Inflammatory macrophage treated with lipopolysaccharide for 4 hours (primary cell): ENCODE results near the gene CCDC50.

Experiments used
- DNase-seq: peaks from one replicate; pipeline ENCODE4 v3.0.0-alpha.2; 2020

Gene CCDC50

GRCh38 chr3:191383124-191383523, 53.9 kb downstream of the CCDC50 start:
- no peak for DNase-seq

- no peak for DNase-seq
These were observed 55.9 kb downstream of the CCDC50 start for GRCh38 chr3:191385101-191385500.

GRCh38 chr3:191387441-191388077, 58.4 kb downstream of the CCDC50 start:
- DNase-seq, result no peak

GRCh38 chr3:191388823-191389222, 59.6 kb downstream of the CCDC50 start:
- DNase-seq, result no peak

- DNase-seq, result no peak
These were observed 61.4 kb downstream of the CCDC50 start for GRCh38 chr3:191390580-191390979.

GRCh38 chr3:191391861-191392808, 62.9 kb downstream of the CCDC50 start:
- no peak for DNase-seq

- no peak for DNase-seq
These were observed 64.0 kb downstream of the CCDC50 start for GRCh38 chr3:191393146-191393545.

GRCh38 chr3:191397771-191398170, 68.6 kb downstream of the CCDC50 start:
- DNase-seq, result no peak

- DNase-seq, result no peak
These were observed 69.4 kb downstream of the CCDC50 start for GRCh38 chr3:191398607-191399006.

GRCh38 chr3:191399918-191400317, 70.7 kb downstream of the CCDC50 start:
- DNase-seq, result no peak

- no peak for DNase-seq
These were observed 72.7 kb downstream of the CCDC50 start for GRCh38 chr3:191401775-191402357.

- no peak for DNase-seq
These were observed 80.7 kb downstream of the CCDC50 start for GRCh38 chr3:191409791-191410359.

GRCh38 chr3:191412759-191413158, 83.6 kb downstream of the CCDC50 start:
- DNase-seq, result no peak

- DNase-seq, result no peak
These were observed 85.1 kb downstream of the CCDC50 start for GRCh38 chr3:191414286-191414685.

GRCh38 chr3:191414732-191415131, 85.5 kb downstream of the CCDC50 start:
- no peak for DNase-seq

GRCh38 chr3:191415566-191415965, 86.4 kb downstream of the CCDC50 start:
- DNase-seq, result no peak

- DNase-seq, result no peak
These were observed 88.2 kb downstream of the CCDC50 start for GRCh38 chr3:191417457-191417729.

GRCh38 chr3:191420771-191421170, 91.6 kb downstream of the CCDC50 start:
- DNase-seq, result no peak

- no peak for DNase-seq
These were observed 95.7 kb downstream of the CCDC50 start for GRCh38 chr3:191424881-191425280.

- no peak for DNase-seq
These were observed 96.1 kb downstream of the CCDC50 start for GRCh38 chr3:191425322-191425734.

GRCh38 chr3:191426311-191426710, 97.1 kb downstream of the CCDC50 start:
- DNase-seq, result no peak

GRCh38 chr3:191428177-191428576, 99.0 kb downstream of the CCDC50 start:
- DNase-seq, result no peak

GRCh38 chr3:191430103-191430502, 100.9 kb downstream of the CCDC50 start:
- DNase-seq, result no peak
